ENCODE results near the gene PVALEF.

DNA sequence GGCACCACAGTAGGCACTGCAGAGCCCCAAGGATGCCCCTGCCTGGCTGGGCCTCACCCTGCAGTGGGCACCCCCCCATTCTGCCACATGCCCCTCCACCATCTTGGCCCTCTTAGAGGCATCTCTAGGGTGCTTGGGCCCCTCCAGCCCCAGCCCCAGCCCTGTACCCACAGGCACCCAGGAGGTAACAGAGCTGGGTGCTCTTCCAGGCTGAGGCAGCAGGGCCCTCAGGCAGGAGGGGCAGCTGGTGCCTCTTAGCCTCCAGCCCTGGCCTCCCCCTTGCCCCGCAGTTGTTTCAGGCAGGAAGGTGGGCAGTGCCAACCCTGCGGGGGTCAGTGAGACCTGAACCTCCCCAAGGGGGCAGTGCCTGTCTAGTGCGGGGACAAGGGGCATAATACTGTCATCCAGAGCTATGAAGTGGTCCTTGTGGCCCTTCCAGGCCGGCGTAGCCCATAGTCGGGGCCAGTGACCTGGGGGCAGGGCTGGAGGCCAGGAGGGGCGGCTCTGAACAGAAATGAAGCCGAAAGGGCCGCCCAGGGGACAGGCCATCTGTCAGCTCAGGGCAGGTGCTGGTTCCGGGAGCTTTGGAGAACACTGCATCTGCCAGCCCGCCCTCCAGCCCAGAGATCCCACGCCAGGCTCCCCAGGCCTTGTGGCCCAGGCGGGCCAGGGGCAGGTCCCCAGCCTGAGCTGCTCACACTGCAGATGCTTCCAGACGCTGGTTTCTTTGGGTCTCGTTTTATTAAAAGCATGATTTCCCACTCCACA lies 5.6 kb downstream of the PVALEF start:
- TF ChIP-seq, protein P1, sequence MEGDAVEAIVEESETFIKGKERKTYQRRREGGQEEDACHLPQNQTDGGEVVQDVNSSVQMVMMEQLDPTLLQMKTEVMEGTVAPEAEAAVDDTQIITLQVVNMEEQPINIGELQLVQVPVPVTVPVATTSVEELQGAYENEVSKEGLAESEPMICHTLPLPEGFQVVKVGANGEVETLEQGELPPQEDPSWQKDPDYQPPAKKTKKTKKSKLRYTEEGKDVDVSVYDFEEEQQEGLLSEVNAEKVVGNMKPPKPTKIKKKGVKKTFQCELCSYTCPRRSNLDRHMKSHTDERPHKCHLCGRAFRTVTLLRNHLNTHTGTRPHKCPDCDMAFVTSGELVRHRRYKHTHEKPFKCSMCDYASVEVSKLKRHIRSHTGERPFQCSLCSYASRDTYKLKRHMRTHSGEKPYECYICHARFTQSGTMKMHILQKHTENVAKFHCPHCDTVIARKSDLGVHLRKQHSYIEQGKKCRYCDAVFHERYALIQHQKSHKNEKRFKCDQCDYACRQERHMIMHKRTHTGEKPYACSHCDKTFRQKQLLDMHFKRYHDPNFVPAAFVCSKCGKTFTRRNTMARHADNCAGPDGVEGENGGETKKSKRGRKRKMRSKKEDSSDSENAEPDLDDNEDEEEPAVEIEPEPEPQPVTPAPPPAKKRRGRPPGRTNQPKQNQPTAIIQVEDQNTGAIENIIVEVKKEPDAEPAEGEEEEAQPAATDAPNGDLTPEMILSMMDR (IDR thresholded peaks at IDR 0.05) = no peak
- TF ChIP-seq POLR2A (IDR thresholded peaks at IDR 0.05) = no peak
- no peak for TF ChIP-seq POLR2AphosphoS5 (IDR thresholded peaks at IDR 0.05)

Data from prostate gland (tissue), 2 donors.